Measurements from ENCODE around the gene IL1F10. TPM values are rescaled to one million over a fixed set of nuclear protein-coding genes. Genes with fewer than 3 reads are reported as not detected.
"Not testable (repeated sequence)": the region's sequence is repeated elsewhere in the genome, so short reads cannot be mapped to it uniquely, and the experiment has no call there.

Gene IL1F10
- total and polyA plus RNA-seq, 10 of the 15 experiments (the other 5 are each of a cell fraction or from before 2014, with no cell fraction given), result not detected

DNA sequence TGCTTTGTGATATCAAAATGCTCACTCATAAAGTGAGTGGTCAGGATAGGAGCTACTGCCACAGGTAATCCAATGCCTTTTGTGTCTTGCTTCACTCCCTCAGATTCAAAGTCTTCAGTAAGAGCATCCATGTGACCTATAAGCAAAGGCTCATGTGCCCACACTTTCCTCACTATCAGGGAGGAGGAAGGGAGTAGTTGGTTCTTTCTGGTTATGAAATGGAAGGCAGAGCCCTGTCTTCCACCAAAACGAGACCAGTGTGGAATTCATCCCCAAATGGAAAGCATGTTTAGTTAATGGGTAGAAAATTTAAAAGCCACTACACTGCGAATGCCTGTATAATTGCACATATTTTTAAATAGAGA is 25.8 kb downstream of the IL1F10 start:
- Histone ChIP-seq H3K4me2 (ENCODE audit: control insufficient read depth, insufficient read depth) (no peak overlapping the region), H3K36me3 (ENCODE audit: control insufficient read depth in 2 of 2, insufficient read depth in 2 of 2, low read length in 1 of 2) (no peaks in the 10 kb centered on the region), H3K27ac (ENCODE audit: control insufficient read depth, insufficient read depth) (no peak overlapping the region), H2AFZ (ENCODE audit: control insufficient read depth, low read depth, low read length) (no peak overlapping the region), H3K79me2 (ENCODE audit: control insufficient read depth, insufficient read depth, low read length) (no peaks in the 10 kb centered on the region), H3K4me3 (no peak overlapping the region), H3K4me1 (ENCODE audit: control insufficient read depth, insufficient read depth, low read length) (no peaks in the 10 kb centered on the region), H3K9ac (ENCODE audit: control insufficient read depth, insufficient read depth, low read length) (no peak overlapping the region), H4K20me1 (ENCODE audit: control insufficient read depth, insufficient read depth) (no peaks in the 10 kb centered on the region), H3K9me3 (replicated peaks; ENCODE audit: control insufficient read depth, insufficient read depth, low read length) (no peaks in the 10 kb centered on the region; the same call in 2 of the 3 replicates), H3K27me3 (replicated peaks in 1 of 2; ENCODE audit: control insufficient read depth in 2 of 2, insufficient read depth in 2 of 2, low read length in 1 of 2) (no peaks in the 10 kb centered on the region; a peak in 1 of 4 replicates)
- DNase-seq (ENCODE audit: low read depth, low spot score) (no peak), ATAC-seq (no peak), FAIRE-seq (no peak)
- 14% methylated on average over 2 of the region's 2 CpGs for WGBS (ENCODE audit: insufficient coverage, insufficient replicate concordance, low lambda C conversion rate, missing lambda C conversion rate)
- ChIA-PET CTCF (interaction anchor here (1.4 kb wide), 1 partner anchor 155 kb away, joined by 6 read pairs; no protein-coding TSS in a partner anchor), RAD21 (ENCODE audit: unreplicated experiment) (no interaction called here), POLR2A (no interaction called here), SMC1A (ENCODE audit: uncharacterized antibody, unreplicated experiment) (interaction anchor here (1.0 kb wide), 1 partner anchor 14 kb away, joined by 4 read pairs; no protein-coding TSS in a partner anchor)
- in situ Hi-C loops (cut with MboI) (no loop called here), intact Hi-C loops (cut with micrococcal nuclease; ENCODE audit: unreplicated experiment) (no loop called here)
- TF ChIP-seq RAD51 (IDR thresholded peaks at IDR 0.05) (no peak), ZZZ3 (IDR thresholded peaks at IDR 0.05; ENCODE audit: control insufficient read depth, insufficient read length, low read depth) (no peak), MEF2B (IDR thresholded peaks at IDR 0.05; ENCODE audit: partially characterized antibody, poor library complexity, severe bottlenecking) (no peak), SREBF2 (IDR thresholded peaks at IDR 0.05; ENCODE audit: low read length) (no peak), SMC3 (IDR thresholded peaks at IDR 0.05; ENCODE audit: borderline replicate concordance, low read length) (no peak), KAT2A (conservative IDR thresholded peaks at IDR 0.05; ENCODE audit: control insufficient read depth, low read depth, low read length) (no peak), MTA2 (IDR thresholded peaks at IDR 0.05; ENCODE audit: low read depth) (no peak), ZSCAN29 (IDR thresholded peaks at IDR 0.05) (no peak), FOXM1 (IDR thresholded peaks at IDR 0.05; ENCODE audit: low read depth, low read length) (no peak), RELA (IDR thresholded peaks at IDR 0.05; ENCODE audit: borderline replicate concordance, partially characterized antibody) (no peak), NRF1 (conservative IDR thresholded peaks at IDR 0.05; ENCODE audit: low read depth, low read length) (no peak)
- TF ChIP-seq, protein P1, sequence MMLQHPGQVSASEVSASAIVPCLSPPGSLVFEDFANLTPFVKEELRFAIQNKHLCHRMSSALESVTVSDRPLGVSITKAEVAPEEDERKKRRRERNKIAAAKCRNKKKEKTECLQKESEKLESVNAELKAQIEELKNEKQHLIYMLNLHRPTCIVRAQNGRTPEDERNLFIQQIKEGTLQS (IDR thresholded peaks at IDR 0.05; ENCODE audit: borderline replicate concordance, extremely low read depth, low read depth, low read length), result no peak
- no TSS peak for BruUV-seq (replicated peaks)

DNA sequence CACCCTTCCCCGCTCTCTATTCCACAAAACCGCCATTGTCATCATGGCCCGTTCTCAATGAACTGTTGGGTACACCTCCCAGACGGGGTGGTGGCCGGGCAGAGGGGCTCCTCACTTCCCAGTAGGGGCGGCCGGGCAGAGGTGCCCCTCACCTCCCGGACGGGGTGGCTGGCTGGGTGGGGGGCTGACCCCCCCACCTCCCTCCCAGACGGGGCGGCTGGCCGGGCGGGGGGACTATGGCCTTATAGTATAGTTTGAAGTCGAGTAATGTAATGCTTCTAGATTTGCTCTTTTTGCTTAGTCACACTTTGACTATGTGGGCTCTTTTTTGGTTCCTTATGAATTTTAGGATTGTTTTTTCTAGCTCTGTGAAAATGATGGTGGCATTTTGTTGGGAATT is 28.5 kb downstream of the IL1F10 start:
- CTCF ChIA-PET; in situ Hi-C loops (cut with MboI); H3K36me3 ChIP-seq (ENCODE audit: control insufficient read depth in 2 of 2, insufficient read depth in 2 of 2, low read length in 1 of 2); FAIRE-seq; H3K4me2 ChIP-seq (ENCODE audit: control insufficient read depth, insufficient read depth); H3K27ac ChIP-seq (ENCODE audit: control insufficient read depth, insufficient read depth); H3K9ac ChIP-seq (ENCODE audit: control insufficient read depth, insufficient read depth, low read length); ATAC-seq; H4K20me1 ChIP-seq (ENCODE audit: control insufficient read depth, insufficient read depth); H3K4me3 ChIP-seq; POLR2A ChIA-PET; H3K4me1 ChIP-seq (ENCODE audit: control insufficient read depth, insufficient read depth, low read length); BruUV-seq (replicated peaks); intact Hi-C loops (cut with micrococcal nuclease; ENCODE audit: unreplicated experiment); RAD21 ChIA-PET (ENCODE audit: unreplicated experiment); H2AFZ ChIP-seq (ENCODE audit: control insufficient read depth, low read depth, low read length); H3K79me2 ChIP-seq (ENCODE audit: control insufficient read depth, insufficient read depth, low read length); H3K27me3 ChIP-seq (replicated peaks in 1 of 2; ENCODE audit: control insufficient read depth in 2 of 2, insufficient read depth in 2 of 2, low read length in 1 of 2); H3K9me3 ChIP-seq (replicated peaks; ENCODE audit: control insufficient read depth, insufficient read depth, low read length); DNase-seq (ENCODE audit: low read depth, low spot score); SMC1A ChIA-PET (ENCODE audit: uncharacterized antibody, unreplicated experiment): not testable (repeated sequence)
- WGBS (ENCODE audit: insufficient coverage, insufficient replicate concordance, low lambda C conversion rate, missing lambda C conversion rate), result 83% methylated on average over 14 of the region's 14 CpGs
